DMS79 treated with DMSO at 0.1 percent for 48 hours (cell line): Measurements from ENCODE around the gene RIC1.
"Not testable (repeated sequence)": the region's sequence is repeated elsewhere in the genome, so short reads cannot be mapped to it uniquely, and the experiment has no call there.

ENCODE experiments used
- DNase-seq: peaks from one replicate; lab custom pipeline; 2025; lab: John Stamatoyannopoulos, UW

The RIC1 gene

GRCh38 chr9:5787759-5788302, 158.9 kb downstream of the RIC1 start:
- no peak for DNase-seq

DNA sequence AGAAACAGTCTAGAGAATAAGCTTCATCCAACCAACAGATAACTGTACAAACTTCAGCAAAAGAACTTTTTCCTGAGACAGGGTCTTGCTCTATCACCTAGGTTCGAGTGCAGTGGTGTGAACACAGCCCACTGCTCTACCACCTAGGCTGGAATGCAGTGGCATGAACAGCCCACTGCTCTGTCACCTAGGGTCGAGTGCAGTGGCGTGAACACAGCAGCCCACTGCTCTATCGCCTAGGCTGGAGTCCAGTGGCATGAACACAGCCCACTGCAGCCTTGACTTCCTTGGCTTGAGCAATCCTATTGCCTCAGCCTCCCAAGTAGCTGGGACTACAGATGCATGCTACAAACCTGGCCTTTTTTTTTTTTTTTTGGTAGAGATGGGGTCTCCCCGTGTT, 160.6 kb downstream of the RIC1 start:
- no peak for DNase-seq

GRCh38 chr9:5790923-5791322, 162.0 kb downstream of the RIC1 start:
- no peak for DNase-seq

DNA sequence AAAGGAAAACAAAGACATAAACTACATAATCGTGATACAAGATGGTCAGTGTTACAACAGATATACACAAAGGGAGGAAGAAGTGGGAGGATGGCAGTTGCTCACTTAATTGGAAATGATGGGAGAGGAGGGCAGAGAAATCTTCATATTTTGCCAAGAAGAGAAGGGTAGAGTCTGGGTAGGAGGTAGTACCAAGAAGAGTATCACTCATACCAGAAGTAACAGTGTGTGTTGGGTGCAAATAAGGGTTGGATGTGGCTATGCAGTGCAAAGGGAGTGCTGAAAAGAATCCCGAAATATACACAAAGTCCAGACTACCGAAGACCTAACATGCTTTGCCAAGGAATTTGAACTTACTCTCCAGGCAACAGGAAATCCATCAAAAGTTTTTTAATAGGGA, 163.0 kb downstream of the RIC1 start:
- DNase-seq = no peak

DNA sequence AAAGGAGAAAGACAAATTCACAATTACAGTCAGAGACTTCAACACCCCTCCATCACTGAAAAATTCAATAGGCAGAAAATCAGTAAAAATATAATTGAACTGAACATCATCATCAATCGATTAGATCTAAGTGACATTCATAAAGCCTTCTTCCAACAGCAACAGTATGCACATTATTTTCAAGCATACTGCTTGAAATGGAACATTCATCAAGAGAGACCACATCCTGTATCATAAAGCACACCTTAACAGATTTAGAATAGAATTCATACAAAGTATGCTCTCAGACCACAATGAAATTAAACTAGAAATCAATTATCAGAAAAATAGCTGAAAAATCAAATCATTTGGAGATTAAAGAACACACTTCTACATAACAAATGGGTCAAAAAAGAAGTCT, 164.9 kb downstream of the RIC1 start:
- no peak for DNase-seq

DNA sequence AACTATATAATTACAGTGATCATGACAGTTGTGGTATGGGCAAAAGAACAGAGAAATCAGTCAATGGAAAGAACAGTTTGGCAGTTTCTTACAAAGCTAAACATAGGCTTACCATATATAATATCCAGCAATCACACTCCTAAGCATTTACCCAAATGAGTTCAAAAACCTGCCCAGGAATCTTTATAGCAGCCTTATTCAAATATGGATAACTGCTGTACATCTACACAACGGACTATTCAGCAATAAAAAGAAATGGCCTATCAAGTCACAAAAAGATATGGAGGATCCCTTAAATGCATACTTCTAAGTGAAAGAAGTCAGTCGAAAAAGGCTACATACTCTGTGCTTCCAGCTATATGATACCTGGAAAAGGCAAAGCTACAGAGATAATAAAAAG, 167.4 kb downstream of the RIC1 start:
- no peak for DNase-seq

- DNase-seq = no peak
Observed at GRCh38 chr9:5798581-5798980, 169.7 kb downstream of the RIC1 start.

DNA sequence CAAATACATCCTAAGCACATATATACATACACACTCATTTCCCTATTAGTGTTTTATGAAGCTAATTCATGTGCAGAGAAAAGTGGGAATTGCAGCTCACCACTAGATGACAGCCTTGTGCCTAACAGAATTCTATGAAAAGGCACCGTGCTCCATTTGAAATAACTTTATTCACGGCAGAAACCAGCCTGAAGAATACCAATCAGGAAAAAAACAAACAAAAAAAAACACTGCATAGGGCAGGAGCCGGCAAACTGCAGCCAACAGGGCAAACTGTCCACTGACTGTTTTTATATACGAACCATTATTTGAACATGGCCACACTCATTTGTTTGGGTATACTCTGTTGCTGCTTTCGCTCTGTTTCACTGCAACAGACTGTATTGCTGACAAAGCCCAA, 170.4 kb downstream of the RIC1 start:
- no peak for DNase-seq

DNA sequence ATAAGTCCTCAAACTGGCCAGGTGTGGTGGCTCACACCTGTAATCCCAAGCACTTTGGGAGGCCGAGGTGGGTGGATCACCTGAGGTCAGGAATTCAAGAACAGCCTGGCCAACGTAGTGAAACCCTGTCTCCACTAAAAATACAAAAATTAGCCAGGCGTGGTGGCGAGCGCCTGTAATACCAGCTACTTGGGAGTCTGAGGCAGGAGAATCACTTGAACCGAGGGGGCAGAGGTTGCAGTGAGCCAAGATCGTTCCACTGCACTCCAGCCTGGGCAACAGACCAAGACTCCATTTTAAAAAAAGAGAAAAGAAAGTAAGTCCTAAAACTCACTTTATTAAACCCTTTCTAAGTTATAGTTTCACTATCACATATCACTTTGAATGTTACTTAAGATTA, 171.5 kb downstream of the RIC1 start:
- not testable (repeated sequence) for DNase-seq

GRCh38 chr9:5800969-5801738, 172.2 kb downstream of the RIC1 start:
- DNase-seq = no peak

GRCh38 chr9:5801739-5802113, 172.8 kb downstream of the RIC1 start:
- no peak for DNase-seq

- no peak for DNase-seq
Observed at GRCh38 chr9:5805478-5805877, 176.6 kb downstream of the RIC1 start.

DNA sequence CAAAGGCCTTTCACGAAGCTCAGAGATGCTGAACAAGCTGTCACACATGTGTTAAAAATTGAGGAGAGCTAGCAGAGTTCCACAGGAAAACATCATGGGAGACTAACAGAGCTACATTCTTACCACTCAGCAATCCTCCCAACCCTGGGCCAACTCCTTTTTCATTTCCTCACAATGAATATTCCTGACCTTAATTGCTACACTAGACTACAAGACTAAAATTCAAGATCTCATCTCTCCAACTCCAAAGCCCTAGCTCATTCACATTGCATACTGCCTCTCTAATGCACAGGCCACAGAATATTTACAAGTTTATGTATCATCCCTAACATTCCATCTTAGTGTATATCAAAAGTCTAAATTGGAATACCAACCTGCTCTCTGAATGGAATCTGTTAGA, 182.8 kb downstream of the RIC1 start:
- no peak for DNase-seq

- DNase-seq = no peak
Observed at GRCh38 chr9:5813824-5814223, 184.9 kb downstream of the RIC1 start.

GRCh38 chr9:5815461-5815860, 186.6 kb downstream of the RIC1 start:
- DNase-seq = no peak

DNA sequence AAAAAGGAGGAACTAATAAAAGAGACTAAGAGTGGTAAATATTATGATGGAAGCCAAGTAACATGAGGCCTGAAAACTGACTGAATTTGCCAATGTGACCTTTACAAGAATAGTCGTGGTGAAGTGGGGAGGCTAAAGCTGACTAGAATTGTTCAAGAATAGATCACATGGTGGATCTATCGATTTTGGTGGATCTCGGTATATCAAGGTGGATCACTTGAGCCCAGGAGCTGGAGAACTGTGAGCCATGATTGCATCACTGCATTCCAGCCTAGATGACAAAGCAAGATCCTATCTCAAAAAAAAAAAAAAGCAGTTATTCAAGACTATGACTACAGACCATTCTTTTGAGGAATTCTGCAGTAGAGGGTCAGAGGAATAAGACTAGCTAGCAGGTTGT, 189.0 kb downstream of the RIC1 start:
- no peak for DNase-seq

GRCh38 chr9:5818424-5819142, 189.7 kb downstream of the RIC1 start:
- no peak for DNase-seq

DNA sequence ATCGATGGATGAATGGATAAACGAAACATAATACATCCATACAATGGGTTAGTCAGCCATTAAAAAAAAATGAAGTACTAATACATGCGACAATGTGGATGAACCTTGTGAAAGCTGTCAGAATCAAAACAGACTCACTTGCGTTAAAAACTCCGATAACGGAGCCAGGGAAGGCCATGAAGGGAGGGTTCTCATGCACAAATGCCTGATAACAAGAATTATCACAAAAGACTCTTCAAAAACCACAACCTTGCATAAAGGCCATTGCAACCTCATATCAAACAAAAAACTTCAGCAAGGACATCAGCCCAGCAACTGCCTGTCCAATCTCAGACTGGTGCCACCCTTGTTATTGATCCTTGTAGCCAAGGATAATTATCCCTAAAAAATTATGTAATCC, 190.3 kb downstream of the RIC1 start:
- no peak for DNase-seq

DNA sequence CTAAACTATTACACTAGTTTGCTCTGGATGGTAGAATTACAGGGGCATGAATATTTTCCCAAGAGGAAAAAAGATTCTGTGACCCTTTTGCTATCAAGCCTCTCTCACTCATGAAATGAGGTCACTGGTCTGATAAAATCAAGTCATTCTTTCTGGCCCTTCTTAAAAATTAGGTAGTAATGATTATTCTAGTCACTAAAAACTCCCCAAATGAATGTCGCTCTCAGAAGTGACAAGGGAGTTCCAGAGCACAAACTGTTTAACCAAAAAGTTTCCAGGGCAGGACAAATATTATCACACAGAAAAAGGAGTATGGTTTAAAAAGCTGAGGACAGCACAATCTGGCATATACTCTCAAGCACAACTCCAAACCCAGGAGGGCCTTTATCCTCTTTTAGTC, 191.5 kb downstream of the RIC1 start:
- no peak for DNase-seq

GRCh38 chr9:5825223-5825622, 196.3 kb downstream of the RIC1 start:
- DNase-seq = no peak
